Spleen (tissue), 7 donors: ENCODE results near the gene TRIM47.
"Not testable (repeated sequence)": the region's sequence is repeated elsewhere in the genome, so short reads cannot be mapped to it uniquely, and the experiment has no call there.

Experiments used
- POLR2A ChIP-seq, 3 donors: fragments of 450-650 bp; IDR thresholded peaks; one replicate each; pipeline ENCODE4 v1.5.1; 2017; ENCODE audit warnings: antibody characterized with exemption in 3 of 3, mild to moderate bottlenecking in 1 of 3
- TF ChIP-seq, protein P1 (sequence below), 11 experiments: fragments of 200-600 bp in 7 of 11; fragments of 450-650 bp in 4 of 11; sonication (generic) in 4 of 11; IDR thresholded peaks in 8 of 11; conservative IDR thresholded peaks in 3 of 11; 1 replicate in 7 of 11; 2 replicates in 4 of 11; pipeline versions ENCODE4 v1.4.0 to v1.8.0; 2016 to 2021; ENCODE audit warnings: antibody characterized with exemption in 11 of 11, inconsistent platforms in 4 of 11, mild to moderate bottlenecking in 1 of 11
- donor health status: DM: no; HTN: no; CAD: no; lungs with moderate emphysema.
- donor health status: DM: no; HTN: no; CAD: no.
- donor health status: DM: no; HTN: no; CAD: no.

DNA sequence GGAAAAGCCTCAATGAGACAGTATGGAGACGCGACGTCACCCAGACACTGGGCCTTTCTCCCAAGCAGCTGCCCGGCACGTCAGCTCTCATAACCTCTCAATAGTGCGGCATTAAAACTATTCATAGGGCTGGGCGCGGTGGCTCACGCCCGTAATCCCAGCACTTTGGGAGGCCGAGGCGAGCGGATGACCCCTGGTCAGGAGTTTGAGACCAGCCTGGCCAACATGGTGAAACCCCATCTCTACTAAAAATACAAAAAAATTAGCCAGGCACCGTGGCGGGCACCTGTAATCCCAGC is 26.7 kb downstream of the TRIM47 start:
- TF ChIP-seq, protein P1, sequence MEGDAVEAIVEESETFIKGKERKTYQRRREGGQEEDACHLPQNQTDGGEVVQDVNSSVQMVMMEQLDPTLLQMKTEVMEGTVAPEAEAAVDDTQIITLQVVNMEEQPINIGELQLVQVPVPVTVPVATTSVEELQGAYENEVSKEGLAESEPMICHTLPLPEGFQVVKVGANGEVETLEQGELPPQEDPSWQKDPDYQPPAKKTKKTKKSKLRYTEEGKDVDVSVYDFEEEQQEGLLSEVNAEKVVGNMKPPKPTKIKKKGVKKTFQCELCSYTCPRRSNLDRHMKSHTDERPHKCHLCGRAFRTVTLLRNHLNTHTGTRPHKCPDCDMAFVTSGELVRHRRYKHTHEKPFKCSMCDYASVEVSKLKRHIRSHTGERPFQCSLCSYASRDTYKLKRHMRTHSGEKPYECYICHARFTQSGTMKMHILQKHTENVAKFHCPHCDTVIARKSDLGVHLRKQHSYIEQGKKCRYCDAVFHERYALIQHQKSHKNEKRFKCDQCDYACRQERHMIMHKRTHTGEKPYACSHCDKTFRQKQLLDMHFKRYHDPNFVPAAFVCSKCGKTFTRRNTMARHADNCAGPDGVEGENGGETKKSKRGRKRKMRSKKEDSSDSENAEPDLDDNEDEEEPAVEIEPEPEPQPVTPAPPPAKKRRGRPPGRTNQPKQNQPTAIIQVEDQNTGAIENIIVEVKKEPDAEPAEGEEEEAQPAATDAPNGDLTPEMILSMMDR (IDR thresholded peaks at IDR 0.05 in 8 of 11, conservative IDR thresholded peaks at IDR 0.05 in 3 of 11), result not testable (repeated sequence)
- not testable (repeated sequence) for TF ChIP-seq POLR2A (IDR thresholded peaks at IDR 0.05)
